ENCODE results near the gene SYPL1. TPM values are rescaled to one million over a fixed set of nuclear protein-coding genes. Genes with fewer than 3 reads are reported as not detected.
A peak's percentile ranks its signal among the peaks of the same experiment; 100 is the strongest.

The SYPL1 gene
- total and polyA plus RNA-seq, 9 of the 15 experiments (the other 6 are each of a cell fraction or from before 2014, with no cell fraction given): 23.8 to 214 (median 70.2) TPM

GRCh38 chr7:106041140-106041717, 70.9 kb downstream of the SYPL1 start:
- POLR2A ChIA-PET: interaction anchor here (1.2 kb wide), 1 partner anchor 18 kb away, joined by 4 read pairs; no protein-coding TSS in a partner anchor
- ATAC-seq (peak; percentile 91), FAIRE-seq (peak; percentile 96), DNase-seq (ENCODE audit: extremely low read depth in 1 of 4, low spot score in 3 of 4) (peak; percentile 87 to 95 (median 93))
- Histone ChIP-seq H4K20me1 (replicated peaks; ENCODE audit: control insufficient read depth, insufficient read depth, low read length) (peaks cover 7% of the 10 kb centered on the region; the same call in 1 of the 2 replicates), H3K4me3 (no peak overlapping the region), H3K9me1 (ENCODE audit: control insufficient read depth, insufficient read depth, low read length) (no peaks in the 10 kb centered on the region), H2AFZ (ENCODE audit: low read depth, low read length) (peak overlapping the region; percentile 49; the same call in 1 of the 2 replicates), H3K4me2 (ENCODE audit: insufficient read depth, low read length) (no peak overlapping the region), H3K4me1 (replicated peaks in 1 of 2; ENCODE audit: control insufficient read depth in 2 of 2, insufficient read depth in 2 of 2, low read length in 2 of 2) (peaks cover 0 to 13% of the 10 kb centered on the region in 2 experiments; a peak in 3 of 5 replicates), H3K9ac (ENCODE audit: insufficient read depth in 1 of 2, low read depth in 2 of 2, low read length in 2 of 2) (no peak overlapping the region), H3K9me3 (replicated peaks; ENCODE audit: control insufficient read depth, insufficient read depth, low read depth, low read length) (no peaks in the 10 kb centered on the region), H3K79me2 (ENCODE audit: control insufficient read depth, insufficient read depth, low read length) (no peaks in the 10 kb centered on the region), H3K36me3 (ENCODE audit: control insufficient read depth, insufficient read depth, low read length) (no peaks in the 10 kb centered on the region), H3K27ac (ENCODE audit: extremely low read depth, low read depth, low read length) (no peak overlapping the region), H3K27me3 (ENCODE audit: control insufficient read depth in 2 of 2, insufficient read depth in 2 of 2, low read length in 2 of 2) (peaks cover 5 to 34% of the 10 kb centered on the region in 2 experiments; a peak in 4 of 5 replicates)
- BruUV-seq (replicated peaks): no TSS peak
- in situ Hi-C loops (cut with MboI): loop anchor here (5.0 kb wide), 2 partner anchors 289 to 394 kb away; no protein-coding TSS in a partner anchor
- intact Hi-C loops (cut with micrococcal nuclease): loop anchor here (1.0 to 2.0 kb wide), 2 partner anchors 30 to 107 kb away; no protein-coding TSS in a partner anchor
- CTCF ChIA-PET (ENCODE audit: low intra/inter-chr PET ratio): interaction anchor here (0.6 to 5.4 kb wide), 6 partner anchors 16 to 623 kb away, joined by 3 to 88 read pairs (median 5); no protein-coding TSS in a partner anchor
- 25% methylated on average over 6 of the region's 6 CpGs for WGBS (ENCODE audit: insufficient coverage, low coverage, missing lambda C conversion rate)
- TF ChIP-seq CC2D1A (IDR thresholded peaks at IDR 0.05) (0 out of 2 replicates have a peak, but pooled peaks have one; percentile 21), NBN (IDR thresholded peaks at IDR 0.05; ENCODE audit: low read depth) (peak; percentile 65; the same call in 1 of the 2 replicates), ATF7 (IDR thresholded peaks at IDR 0.05) (0 out of 2 replicates have a peak, but pooled peaks have one; percentile 43), XRCC5 (IDR thresholded peaks at IDR 0.05; ENCODE audit: low read depth, low read length) (peak; percentile 93; the same call in 1 of the 2 replicates), DPF2 (IDR thresholded peaks at IDR 0.05) (peak; percentile 55), CREB3L1 (IDR thresholded peaks at IDR 0.05; ENCODE audit: borderline replicate concordance, low read depth) (no peak), RBM25 (IDR thresholded peaks at IDR 0.05; ENCODE audit: low read depth, low read length, severe bottlenecking) (no peak), CTCF (IDR thresholded peaks at IDR 0.05 in 2 of 3, conservative IDR thresholded peaks at IDR 0.05 in 1 of 3; ENCODE audit: insufficient read depth in 2 of 3, low read depth in 1 of 3, low read length in 3 of 3) (peak; percentile 92 to 98 (median 92)), SREBF1 (IDR thresholded peaks at IDR 0.05; ENCODE audit: borderline replicate concordance, low read depth, low read length) (0 out of 2 replicates have a peak, but pooled peaks have one; percentile 60), BHLHE40 (IDR thresholded peaks at IDR 0.05; ENCODE audit: low read length) (no peak), CEBPZ (IDR thresholded peaks at IDR 0.05; ENCODE audit: borderline replicate concordance, low read depth, low read length) (no peak), PREB (CRISPR knock-in tag; IDR thresholded peaks at IDR 0.05) (0 out of 2 replicates have a peak, but pooled peaks have one; percentile 27)

Measured in K562 (cell line).